HEK293 (cell line): ENCODE data around the gene ZNF556.
"Not testable (repeated sequence)": the region's sequence is repeated elsewhere in the genome, so short reads cannot be mapped to it uniquely, and the experiment has no call there.

ENCODE experiments used
- CTCF ChIA-PET: fragments of 350-600 bp; formaldehyde crosslinking; extraction: SDS; loops from one replicate; lab custom pipeline; 2021; ENCODE audit warnings: antibody characterized with exemption; lab: Yijun Ruan, JAX
- POLR2A ChIA-PET: fragments of 300-600 bp; formaldehyde crosslinking; extraction: SDS; loops from one replicate; lab custom pipeline; 2020; ENCODE audit warnings: antibody characterized with exemption, inconsistent platforms; lab: Yijun Ruan, JAX
- H3K27ac ChIP-seq: fragments of 200-500 bp; sonication (Bioruptor generic); 2 replicates; pipeline ENCODE4 v1.5.1; 2014; ENCODE audit warnings: low read depth, low read length, control low read depth, inconsistent platforms; ENCODE audit errors: extremely low read depth
- H3K36me3 ChIP-seq, 2 experiments: fragments of 200-500 bp in 1 of 2; sonication (Bioruptor generic) in 1 of 2; 1 replicate in 1 of 2; 2 replicates in 1 of 2; pipeline ENCODE4 v1.5.1; 2014 to 2017; ENCODE audit warnings: inconsistent platforms in 2 of 2, low read length in 2 of 2; ENCODE audit not compliant: control insufficient read depth in 2 of 2, insufficient read depth in 1 of 2
- H3K4me1 ChIP-seq: fragments of 200-500 bp; sonication (Bioruptor generic); 2 replicates; pipeline ENCODE4 v1.5.1; 2014; ENCODE audit warnings: mild to moderate bottlenecking, low read length, inconsistent platforms; ENCODE audit not compliant: control insufficient read depth, insufficient read depth
- H3K4me3 ChIP-seq: 2 replicates; pipeline ENCODE4 v1.5.1; 2011; ENCODE audit warnings: low read depth, mild to moderate bottlenecking, control low read depth, low read length, moderate library complexity
- H3K9me3 ChIP-seq: fragments of 200-500 bp; sonication (Bioruptor generic); 2 replicates; pipeline ENCODE4 v1.5.1; 2014; ENCODE audit warnings: low read depth, low read length, inconsistent platforms; ENCODE audit not compliant: control insufficient read depth, insufficient read depth
- GLI2 ChIP-seq: fragments of 450-650 bp; formaldehyde crosslinking; IDR thresholded peaks from 2 replicates; pipeline ENCODE4; 2017; ENCODE audit warnings: missing biosample characterization, missing genetic modification characterization, low read depth, borderline replicate concordance
- GLI4 ChIP-seq: fragments of 450-650 bp; formaldehyde crosslinking; IDR thresholded peaks from 2 replicates; pipeline ENCODE4 v1.5.1; 2016; ENCODE audit warnings: missing biosample characterization, missing genetic modification characterization
- SETDB1 ChIP-seq: IDR thresholded peaks from one replicate; pipeline ENCODE4 v1.6.1; 2017; ENCODE audit warnings: mild to moderate bottlenecking, low read length, moderate library complexity, mixed read lengths; ENCODE audit not compliant: insufficient read length
- YY2 ChIP-seq: fragments of 450-650 bp; formaldehyde crosslinking; IDR thresholded peaks from 2 replicates; pipeline ENCODE4 v1.5.1; 2016; ENCODE audit warnings: missing biosample characterization, missing genetic modification characterization
- ZBTB20 ChIP-seq: fragments of 450-650 bp; formaldehyde crosslinking; IDR thresholded peaks from 2 replicates; pipeline ENCODE4 v1.5.1; 2016; ENCODE audit warnings: missing biosample characterization, missing genetic modification characterization
- ZFP37 ChIP-seq: fragments of 450-650 bp; formaldehyde crosslinking; IDR thresholded peaks from 2 replicates; pipeline ENCODE4 v1.5.1; 2016; ENCODE audit warnings: missing biosample characterization, missing genetic modification characterization
- ZNF169 ChIP-seq: fragments of 450-650 bp; formaldehyde crosslinking; IDR thresholded peaks from 2 replicates; pipeline ENCODE4 v1.5.1; 2016; ENCODE audit warnings: missing biosample characterization, missing genetic modification characterization
- ZNF266 ChIP-seq: fragments of 450-650 bp; formaldehyde crosslinking; IDR thresholded peaks from 2 replicates; pipeline ENCODE4 v1.5.1; 2016; ENCODE audit warnings: missing biosample characterization, missing genetic modification characterization, low read depth
- ZNF274 ChIP-seq, 2 experiments: fragments of 200-500 bp in 1 of 2; fragments of 450-650 bp in 1 of 2; sonication (Bioruptor generic) in 1 of 2; formaldehyde crosslinking in 1 of 2; IDR thresholded peaks; 2 replicates each; pipeline versions ENCODE4 v1.5.1 to v1.6.1; 2014 to 2016; ENCODE audit warnings: borderline replicate concordance in 1 of 2, inconsistent platforms in 1 of 2, low read length in 1 of 2, missing biosample characterization in 1 of 2, missing genetic modification characterization in 1 of 2
- ZNF302 ChIP-seq: fragments of 450-650 bp; formaldehyde crosslinking; IDR thresholded peaks from 2 replicates; pipeline ENCODE4 v1.5.1; 2016; ENCODE audit warnings: missing biosample characterization, missing genetic modification characterization, low read depth
- ZNF561 ChIP-seq: fragments of 450-650 bp; IDR thresholded peaks from 2 replicates; pipeline ENCODE4 v1.5.1; 2018; ENCODE audit warnings: missing biosample characterization, missing genetic modification characterization, borderline replicate concordance
- ZNF585B ChIP-seq: fragments of 450-650 bp; formaldehyde crosslinking; IDR thresholded peaks from 2 replicates; pipeline ENCODE4 v1.5.1; 2016; ENCODE audit warnings: missing biosample characterization, missing genetic modification characterization
- ZNF660 ChIP-seq: fragments of 450-650 bp; IDR thresholded peaks from 2 replicates; pipeline ENCODE4 v1.5.1; 2018; ENCODE audit warnings: missing biosample characterization, mild to moderate bottlenecking, missing genetic modification characterization
- TF ChIP-seq, protein P1 (sequence below): fragments of 450-650 bp; IDR thresholded peaks from 2 replicates; pipeline ENCODE4 v1.5.1; 2018; ENCODE audit warnings: missing biosample characterization, mild to moderate bottlenecking, missing genetic modification characterization
- TF ChIP-seq, protein P2 (sequence below): fragments of 450-650 bp; formaldehyde crosslinking; IDR thresholded peaks from 2 replicates; pipeline ENCODE4 v1.5.1; 2016; ENCODE audit warnings: missing biosample characterization, missing genetic modification characterization
- TF ChIP-seq, protein P3 (sequence below): fragments of 450-650 bp; formaldehyde crosslinking; IDR thresholded peaks from 2 replicates; pipeline ENCODE4 v1.5.1; 2016; ENCODE audit warnings: missing biosample characterization, missing genetic modification characterization

Gene ZNF556

DNA sequence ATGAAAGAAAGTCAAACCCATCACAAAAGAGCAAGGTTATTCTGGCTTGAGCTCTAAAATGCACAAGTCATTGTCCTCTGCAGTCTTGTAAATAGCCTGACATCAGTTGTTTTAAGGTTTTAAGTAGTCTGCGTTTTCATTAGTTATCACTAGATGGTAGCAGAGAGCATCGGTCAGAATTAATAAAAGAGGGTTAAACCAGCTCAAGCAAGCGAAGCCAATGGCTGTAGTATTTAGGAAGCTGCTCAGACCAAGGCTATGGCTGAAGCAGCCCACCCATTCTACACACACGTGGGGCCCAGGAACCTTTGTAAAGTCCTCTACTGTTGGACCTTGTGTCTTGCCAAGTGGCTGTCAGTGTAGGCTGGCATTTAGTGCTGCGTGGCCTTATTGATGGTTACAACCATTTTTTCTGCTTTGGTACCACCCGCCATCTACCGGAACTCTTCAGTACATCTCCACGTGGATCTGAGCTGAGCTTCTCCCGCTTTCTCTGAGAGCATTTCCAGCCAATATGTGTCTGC lies 20.3 kb downstream of the ZNF556 start (continued):
- TF ChIP-seq ZNF561 (tag by site-specific recombination) (no peak), GLI4 (tag by site-specific recombination) (no peak), ZNF169 (tag by site-specific recombination) (no peak)
- TF ChIP-seq, protein P1, sequence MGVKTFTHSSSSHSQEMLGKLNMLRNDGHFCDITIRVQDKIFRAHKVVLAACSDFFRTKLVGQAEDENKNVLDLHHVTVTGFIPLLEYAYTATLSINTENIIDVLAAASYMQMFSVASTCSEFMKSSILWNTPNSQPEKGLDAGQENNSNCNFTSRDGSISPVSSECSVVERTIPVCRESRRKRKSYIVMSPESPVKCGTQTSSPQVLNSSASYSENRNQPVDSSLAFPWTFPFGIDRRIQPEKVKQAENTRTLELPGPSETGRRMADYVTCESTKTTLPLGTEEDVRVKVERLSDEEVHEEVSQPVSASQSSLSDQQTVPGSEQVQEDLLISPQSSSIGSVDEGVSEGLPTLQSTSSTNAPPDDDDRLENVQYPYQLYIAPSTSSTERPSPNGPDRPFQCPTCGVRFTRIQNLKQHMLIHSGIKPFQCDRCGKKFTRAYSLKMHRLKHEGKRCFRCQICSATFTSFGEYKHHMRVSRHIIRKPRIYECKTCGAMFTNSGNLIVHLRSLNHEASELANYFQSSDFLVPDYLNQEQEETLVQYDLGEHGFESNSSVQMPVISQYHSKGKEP (tag by site-specific recombination), result no peak

DNA sequence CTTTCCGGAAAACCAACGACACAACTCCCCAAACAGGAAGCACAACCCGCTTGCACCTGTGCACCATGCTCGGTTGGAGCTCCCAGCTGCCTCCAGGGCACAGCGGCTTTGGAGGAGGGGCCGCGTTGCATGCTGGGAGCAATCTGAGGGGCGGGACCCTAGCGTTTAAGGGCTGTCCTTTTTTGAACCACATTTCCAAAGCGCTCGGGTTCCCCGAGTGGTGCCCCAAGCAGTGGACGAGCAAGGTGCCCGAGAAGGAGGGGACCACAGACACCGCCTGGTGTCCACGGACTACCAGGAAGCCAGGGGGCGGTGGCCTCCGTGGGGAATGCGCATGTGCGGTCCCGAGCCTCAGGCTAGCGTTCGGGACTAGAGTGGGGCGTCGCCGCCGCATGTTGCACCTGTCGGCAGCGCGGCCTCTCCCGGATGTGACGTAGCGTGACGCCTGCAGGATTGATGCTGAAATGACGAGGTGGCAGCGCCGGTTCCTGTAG lies 21.6 kb downstream of the ZNF556 start:
- no peak overlapping the region for H3K27ac ChIP-seq
- H3K9me3 ChIP-seq, result no peaks in the 10 kb centered on the region
- no peak for TF ChIP-seq ZNF585B
- no peak for TF ChIP-seq ZFP37
- TF ChIP-seq ZNF660, result no peak
- no peak for TF ChIP-seq ZBTB20
- TF ChIP-seq, protein P2, sequence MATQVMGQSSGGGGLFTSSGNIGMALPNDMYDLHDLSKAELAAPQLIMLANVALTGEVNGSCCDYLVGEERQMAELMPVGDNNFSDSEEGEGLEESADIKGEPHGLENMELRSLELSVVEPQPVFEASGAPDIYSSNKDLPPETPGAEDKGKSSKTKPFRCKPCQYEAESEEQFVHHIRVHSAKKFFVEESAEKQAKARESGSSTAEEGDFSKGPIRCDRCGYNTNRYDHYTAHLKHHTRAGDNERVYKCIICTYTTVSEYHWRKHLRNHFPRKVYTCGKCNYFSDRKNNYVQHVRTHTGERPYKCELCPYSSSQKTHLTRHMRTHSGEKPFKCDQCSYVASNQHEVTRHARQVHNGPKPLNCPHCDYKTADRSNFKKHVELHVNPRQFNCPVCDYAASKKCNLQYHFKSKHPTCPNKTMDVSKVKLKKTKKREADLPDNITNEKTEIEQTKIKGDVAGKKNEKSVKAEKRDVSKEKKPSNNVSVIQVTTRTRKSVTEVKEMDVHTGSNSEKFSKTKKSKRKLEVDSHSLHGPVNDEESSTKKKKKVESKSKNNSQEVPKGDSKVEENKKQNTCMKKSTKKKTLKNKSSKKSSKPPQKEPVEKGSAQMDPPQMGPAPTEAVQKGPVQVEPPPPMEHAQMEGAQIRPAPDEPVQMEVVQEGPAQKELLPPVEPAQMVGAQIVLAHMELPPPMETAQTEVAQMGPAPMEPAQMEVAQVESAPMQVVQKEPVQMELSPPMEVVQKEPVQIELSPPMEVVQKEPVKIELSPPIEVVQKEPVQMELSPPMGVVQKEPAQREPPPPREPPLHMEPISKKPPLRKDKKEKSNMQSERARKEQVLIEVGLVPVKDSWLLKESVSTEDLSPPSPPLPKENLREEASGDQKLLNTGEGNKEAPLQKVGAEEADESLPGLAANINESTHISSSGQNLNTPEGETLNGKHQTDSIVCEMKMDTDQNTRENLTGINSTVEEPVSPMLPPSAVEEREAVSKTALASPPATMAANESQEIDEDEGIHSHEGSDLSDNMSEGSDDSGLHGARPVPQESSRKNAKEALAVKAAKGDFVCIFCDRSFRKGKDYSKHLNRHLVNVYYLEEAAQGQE (tag by site-specific recombination), result no peak
- no peak for TF ChIP-seq YY2
- TF ChIP-seq GLI2 (tag by site-specific recombination), result no peak
- no peaks in the 10 kb centered on the region for H3K36me3 ChIP-seq
- no peak overlapping the region for H3K4me3 ChIP-seq
- H3K4me1 ChIP-seq, result no peaks in the 10 kb centered on the region
- CTCF ChIA-PET, result interaction anchor here (0.6 to 2.6 kb wide), 5 partner anchors 35 to 240 kb away, joined by 3 to 11 read pairs (median 5); no protein-coding TSS in a partner anchor
- POLR2A ChIA-PET, result no interaction called here

DNA sequence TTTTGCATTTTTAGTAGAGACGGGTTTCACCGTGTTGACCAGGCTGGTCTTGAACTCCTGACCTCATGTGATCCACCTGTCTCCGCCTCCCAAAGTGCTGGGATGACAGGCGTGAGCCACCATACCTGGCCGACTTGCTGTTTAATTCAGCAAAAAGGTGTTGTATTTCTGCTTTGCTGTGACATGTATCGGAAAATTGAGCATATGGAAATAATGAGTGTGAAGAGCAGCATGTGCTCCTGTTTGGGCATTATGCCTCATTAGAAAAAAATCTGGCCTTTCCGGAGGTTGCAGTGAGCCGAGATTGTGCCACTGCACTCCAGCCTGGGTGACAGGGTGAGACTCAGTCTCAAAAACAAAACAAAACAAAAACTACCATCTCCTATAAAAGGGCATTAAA lies 23.4 kb downstream of the ZNF556 start:
- ChIA-PET CTCF (interaction anchor here (0.5 kb wide), 1 partner anchor 50 kb away, joined by 4 read pairs; no protein-coding TSS in a partner anchor), POLR2A (interaction anchor here (1.1 kb wide), 1 partner anchor 10 kb away, joined by 3 read pairs; the partner anchor contains the start of gene ZNF57)
- not testable (repeated sequence) for H3K9me3 ChIP-seq, H3K4me1 ChIP-seq, H3K36me3 ChIP-seq, H3K4me3 ChIP-seq, H3K27ac ChIP-seq

DNA sequence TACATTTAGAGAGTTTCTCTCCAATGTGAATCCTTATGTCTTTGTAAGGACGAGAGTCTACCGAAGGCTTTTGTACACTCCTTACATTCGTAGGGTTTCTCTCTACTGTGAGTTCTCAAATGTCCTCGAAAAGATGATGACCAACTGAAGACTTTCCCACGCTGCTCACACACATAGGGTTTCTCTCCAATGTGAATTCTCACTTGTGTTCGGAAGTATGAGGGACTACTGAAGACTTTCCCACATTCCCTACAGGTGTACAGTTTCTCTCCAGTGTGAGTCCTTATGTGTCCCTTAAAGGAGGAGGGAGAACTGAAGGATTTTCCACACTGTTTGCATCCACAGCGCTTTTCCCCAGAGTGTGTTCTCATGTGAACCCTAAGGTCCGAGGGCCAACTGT lies 29.6 kb downstream of the ZNF556 start:
- ChIA-PET POLR2A (no interaction called here), CTCF (no interaction called here)
- TF ChIP-seq, protein P3, sequence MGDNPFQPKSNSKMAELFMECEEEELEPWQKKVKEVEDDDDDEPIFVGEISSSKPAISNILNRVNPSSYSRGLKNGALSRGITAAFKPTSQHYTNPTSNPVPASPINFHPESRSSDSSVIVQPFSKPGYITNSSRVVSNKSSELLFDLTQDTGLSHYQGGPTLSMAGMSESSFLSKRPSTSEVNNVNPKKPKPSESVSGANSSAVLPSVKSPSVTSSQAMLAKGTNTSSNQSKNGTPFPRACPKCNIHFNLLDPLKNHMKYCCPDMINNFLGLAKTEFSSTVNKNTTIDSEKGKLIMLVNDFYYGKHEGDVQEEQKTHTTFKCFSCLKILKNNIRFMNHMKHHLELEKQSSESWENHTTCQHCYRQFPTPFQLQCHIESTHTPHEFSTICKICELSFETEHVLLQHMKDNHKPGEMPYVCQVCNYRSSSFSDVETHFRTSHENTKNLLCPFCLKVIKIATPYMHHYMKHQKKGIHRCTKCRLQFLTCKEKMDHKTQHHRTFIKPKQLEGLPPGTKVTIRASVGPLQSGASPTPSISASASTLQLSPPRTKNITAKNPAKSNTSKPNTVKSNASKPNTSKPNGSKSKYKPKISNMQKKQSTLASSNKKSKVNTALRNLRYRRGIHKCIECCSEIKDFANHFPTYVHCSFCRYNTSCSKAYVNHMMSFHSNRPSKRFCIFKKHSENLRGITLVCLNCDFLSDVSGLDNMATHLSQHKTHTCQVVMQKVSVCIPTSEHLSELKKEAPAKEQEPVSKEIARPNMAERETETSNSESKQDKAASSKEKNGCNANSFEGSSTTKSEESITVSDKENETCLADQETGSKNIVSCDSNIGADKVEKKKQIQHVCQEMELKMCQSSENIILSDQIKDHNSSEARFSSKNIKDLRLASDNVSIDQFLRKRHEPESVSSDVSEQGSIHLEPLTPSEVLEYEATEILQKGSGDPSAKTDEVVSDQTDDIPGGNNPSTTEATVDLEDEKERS (tag by site-specific recombination), result 0 out of 2 replicates have a peak, but pooled peaks have one; percentile 27
- TF ChIP-seq ZNF274 (IDR thresholded peaks at IDR 0.05; ENCODE audit: low read length) (no peak), ZNF274 (tag by site-specific recombination; IDR thresholded peaks at IDR 0.05; ENCODE audit: borderline replicate concordance) (peak; percentile 86; the same call in 1 of the 2 replicates), SETDB1 (peak; percentile 86), ZNF302 (tag by site-specific recombination) (no peak), ZNF266 (no peak)

More for the DNA sequence above, 29.6 kb downstream of the ZNF556 start:
- Histone ChIP-seq H3K9me3 (no peaks in the 10 kb centered on the region), H3K4me1 (no peaks in the 10 kb centered on the region), H3K27ac (no peak overlapping the region), H3K36me3 (no peaks in the 10 kb centered on the region), H3K4me3 (no peak overlapping the region)
